ENCODE measurements around the gene TMEM208. TPM values are rescaled to one million over a fixed set of nuclear protein-coding genes. Genes with fewer than 3 reads are reported as not detected.

TMEM208 gene
- total and polyA plus RNA-seq, 2 of the 13 experiments (the other 11 are each of a cell fraction or from before 2014, with no cell fraction given): 58.8 to 72.9 TPM

DNA sequence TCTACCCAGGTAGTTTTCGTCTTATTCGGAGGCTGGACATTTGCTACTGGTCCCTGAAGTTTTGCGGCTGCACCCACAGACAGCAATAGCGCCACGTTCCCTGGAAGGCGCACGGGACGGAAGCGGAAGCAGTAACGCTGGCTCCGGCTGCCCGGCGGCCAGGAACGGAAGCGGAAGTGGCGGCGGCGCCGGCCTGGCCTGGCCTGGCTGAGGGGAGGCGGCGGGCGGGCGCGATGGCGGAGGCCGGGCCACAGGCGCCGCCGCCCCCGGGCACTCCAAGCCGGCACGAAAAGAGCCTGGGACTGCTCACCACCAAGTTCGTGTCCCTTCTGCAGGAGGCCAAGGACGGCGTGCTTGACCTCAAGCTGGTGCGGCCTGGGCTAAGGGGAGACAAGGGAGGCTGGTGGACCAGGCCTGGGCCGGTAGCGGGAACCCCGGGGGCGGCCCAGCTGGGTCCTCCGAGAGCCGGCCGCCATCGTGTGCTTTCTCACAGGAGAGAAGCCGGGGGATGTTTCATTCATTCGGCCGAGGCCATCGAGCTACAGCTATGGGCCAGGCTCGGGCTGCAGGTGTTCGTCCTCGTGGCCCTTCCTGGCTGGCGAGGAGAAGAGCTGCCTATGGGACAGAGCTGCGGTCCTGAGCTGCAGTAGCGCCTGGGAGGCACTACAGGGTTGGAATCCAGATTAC lies 34.8 kb upstream of the TMEM208 start, which contains the start of gene E2F4 (continued):
- TF ChIP-seq ZNF639 (CRISPR knock-in tag; conservative IDR thresholded peaks at IDR 0.05) (peak; percentile 22; the same call in 1 of the 2 replicates), SETDB1 (CRISPR knock-in tag; IDR thresholded peaks at IDR 0.05; ENCODE audit: borderline replicate concordance) (no peak), ZNF143 (CRISPR knock-in tag; IDR thresholded peaks at IDR 0.05) (peak; percentile 79), ZNF44 (CRISPR knock-in tag; IDR thresholded peaks at IDR 0.05) (no peak; the same call in 1 of the 2 replicates), ZC3H4 (CRISPR knock-in tag; IDR thresholded peaks at IDR 0.05; ENCODE audit: borderline replicate concordance) (no peak), IRF9 (CRISPR knock-in tag; IDR thresholded peaks at IDR 0.05; ENCODE audit: borderline replicate concordance) (peak; percentile 88), ZNF33B (CRISPR knock-in tag; IDR thresholded peaks at IDR 0.05) (peak; percentile 53; the same call in 1 of the 2 replicates), DDIT3 (CRISPR knock-in tag; IDR thresholded peaks at IDR 0.05) (no peak), NAIF1 (CRISPR knock-in tag; IDR thresholded peaks at IDR 0.05; ENCODE audit: borderline replicate concordance) (no peak), ZMYM2 (CRISPR knock-in tag; IDR thresholded peaks at IDR 0.05) (no peak), PRMT3 (CRISPR knock-in tag; IDR thresholded peaks at IDR 0.05; ENCODE audit: borderline replicate concordance, low read depth) (no peak), KLF6 (CRISPR knock-in tag; IDR thresholded peaks at IDR 0.05) (no peak; the same call in 1 of the 2 replicates), JUND (CRISPR knock-in tag; IDR thresholded peaks at IDR 0.05) (no peak), ZNF180 (CRISPR knock-in tag; IDR thresholded peaks at IDR 0.05; ENCODE audit: borderline replicate concordance, low read depth) (no peak), SOX6 (IDR thresholded peaks at IDR 0.05) (no peak), SOX6 (CRISPR knock-in tag; IDR thresholded peaks at IDR 0.05) (peak; percentile 56), EZH2 (conservative IDR thresholded peaks at IDR 0.05; ENCODE audit: low read depth, low read length) (peak; percentile 72; the same call in 1 of the 2 replicates), AKAP8 (CRISPR knock-in tag; IDR thresholded peaks at IDR 0.05) (peak; percentile 89), PHF8 (CRISPR knock-in tag; IDR thresholded peaks at IDR 0.05) (peak; percentile 97), ZNF841 (CRISPR knock-in tag; IDR thresholded peaks at IDR 0.05; ENCODE audit: borderline replicate concordance) (peak; percentile 81), ZNF337 (CRISPR knock-in tag; IDR thresholded peaks at IDR 0.05; ENCODE audit: borderline replicate concordance, low read depth) (no peak), ZNF253 (CRISPR knock-in tag; IDR thresholded peaks at IDR 0.05; ENCODE audit: borderline replicate concordance) (peak; percentile 25; the same call in 1 of the 2 replicates)
- TF ChIP-seq, protein P1, sequence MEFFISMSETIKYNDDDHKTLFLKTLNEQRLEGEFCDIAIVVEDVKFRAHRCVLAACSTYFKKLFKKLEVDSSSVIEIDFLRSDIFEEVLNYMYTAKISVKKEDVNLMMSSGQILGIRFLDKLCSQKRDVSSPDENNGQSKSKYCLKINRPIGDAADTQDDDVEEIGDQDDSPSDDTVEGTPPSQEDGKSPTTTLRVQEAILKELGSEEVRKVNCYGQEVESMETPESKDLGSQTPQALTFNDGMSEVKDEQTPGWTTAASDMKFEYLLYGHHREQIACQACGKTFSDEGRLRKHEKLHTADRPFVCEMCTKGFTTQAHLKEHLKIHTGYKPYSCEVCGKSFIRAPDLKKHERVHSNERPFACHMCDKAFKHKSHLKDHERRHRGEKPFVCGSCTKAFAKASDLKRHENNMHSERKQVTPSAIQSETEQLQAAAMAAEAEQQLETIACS (CRISPR knock-in tag; IDR thresholded peaks at IDR 0.05): peak; percentile 66
- TF ChIP-seq, protein P2, sequence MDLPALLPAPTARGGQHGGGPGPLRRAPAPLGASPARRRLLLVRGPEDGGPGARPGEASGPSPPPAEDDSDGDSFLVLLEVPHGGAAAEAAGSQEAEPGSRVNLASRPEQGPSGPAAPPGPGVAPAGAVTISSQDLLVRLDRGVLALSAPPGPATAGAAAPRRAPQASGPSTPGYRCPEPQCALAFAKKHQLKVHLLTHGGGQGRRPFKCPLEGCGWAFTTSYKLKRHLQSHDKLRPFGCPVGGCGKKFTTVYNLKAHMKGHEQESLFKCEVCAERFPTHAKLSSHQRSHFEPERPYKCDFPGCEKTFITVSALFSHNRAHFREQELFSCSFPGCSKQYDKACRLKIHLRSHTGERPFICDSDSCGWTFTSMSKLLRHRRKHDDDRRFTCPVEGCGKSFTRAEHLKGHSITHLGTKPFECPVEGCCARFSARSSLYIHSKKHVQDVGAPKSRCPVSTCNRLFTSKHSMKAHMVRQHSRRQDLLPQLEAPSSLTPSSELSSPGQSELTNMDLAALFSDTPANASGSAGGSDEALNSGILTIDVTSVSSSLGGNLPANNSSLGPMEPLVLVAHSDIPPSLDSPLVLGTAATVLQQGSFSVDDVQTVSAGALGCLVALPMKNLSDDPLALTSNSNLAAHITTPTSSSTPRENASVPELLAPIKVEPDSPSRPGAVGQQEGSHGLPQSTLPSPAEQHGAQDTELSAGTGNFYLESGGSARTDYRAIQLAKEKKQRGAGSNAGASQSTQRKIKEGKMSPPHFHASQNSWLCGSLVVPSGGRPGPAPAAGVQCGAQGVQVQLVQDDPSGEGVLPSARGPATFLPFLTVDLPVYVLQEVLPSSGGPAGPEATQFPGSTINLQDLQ (CRISPR knock-in tag; IDR thresholded peaks at IDR 0.05): 0 out of 2 replicates have a peak, but pooled peaks have one; percentile 17

Data from HepG2 (cell line).